IPS DF 4.7 (cell line): ENCODE data around the gene DENND4C.
"Not testable (repeated sequence)": the region's sequence is repeated elsewhere in the genome, so short reads cannot be mapped to it uniquely, and the experiment has no call there.

Experiments
- DNase-seq: peaks from one replicate; pipeline ENCODE4 v3.0.0-alpha.2; 2013; ENCODE audit warnings: low spot score; ENCODE audit errors: extremely low read depth

The DENND4C gene

DNA sequence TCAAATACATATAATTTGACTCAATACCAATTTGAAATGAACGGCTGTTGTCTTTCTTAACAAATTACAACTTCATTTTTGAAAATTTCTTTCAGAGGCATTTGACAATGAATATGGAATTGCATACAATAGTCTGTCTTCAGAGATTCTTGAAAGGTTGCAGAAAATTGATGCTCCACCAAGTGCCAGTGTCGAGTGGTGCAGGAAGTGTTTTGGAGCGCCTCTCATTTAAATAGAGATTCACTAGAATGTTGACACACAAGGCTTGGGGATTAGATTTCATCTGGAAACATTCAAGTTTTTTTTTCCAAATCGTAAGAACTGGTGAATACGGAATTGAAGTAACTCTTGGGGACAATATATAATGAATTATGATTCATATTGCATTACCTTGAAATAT is 141.4 kb downstream of the DENND4C start:
- no peak for DNase-seq

DNA sequence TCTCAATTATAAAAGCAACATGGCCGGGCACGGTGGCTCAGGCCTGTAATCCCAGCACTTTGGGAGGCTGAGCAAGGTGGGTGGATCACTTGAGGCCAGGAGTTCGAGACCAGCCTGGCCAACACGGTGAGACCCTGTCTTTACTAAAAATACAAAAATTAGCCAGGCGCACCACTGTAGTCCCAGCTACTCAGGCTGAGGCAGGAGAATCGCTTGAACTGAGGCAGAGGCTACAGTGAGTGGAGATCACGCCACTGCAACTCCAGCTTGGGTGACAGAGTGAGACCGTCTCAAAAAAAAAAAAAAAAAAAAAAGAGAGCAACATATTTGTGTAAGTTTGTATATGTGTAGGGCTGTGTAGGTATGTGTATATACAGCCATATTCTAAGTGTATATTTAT is 142.1 kb downstream of the DENND4C start:
- DNase-seq, result no peak

DNA sequence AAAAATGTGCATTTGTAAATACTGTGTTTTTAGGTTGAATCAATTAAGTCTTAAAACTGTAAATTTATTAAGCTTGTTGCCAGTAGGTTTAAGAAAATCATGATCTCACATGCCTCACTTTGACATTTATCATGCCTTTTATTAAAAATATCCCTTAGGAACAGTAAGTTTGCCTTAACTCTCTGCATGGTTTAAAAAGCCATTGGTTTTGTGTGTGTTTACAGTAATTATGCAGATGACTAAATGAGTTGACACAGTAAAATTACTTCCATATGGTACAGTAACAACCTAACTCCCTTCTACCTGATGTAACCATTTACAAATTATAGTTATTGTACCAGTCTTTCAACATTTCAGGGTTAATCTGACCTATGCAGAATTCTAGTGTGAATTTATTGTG is 143.0 kb downstream of the DENND4C start:
- DNase-seq, result no peak

DNA sequence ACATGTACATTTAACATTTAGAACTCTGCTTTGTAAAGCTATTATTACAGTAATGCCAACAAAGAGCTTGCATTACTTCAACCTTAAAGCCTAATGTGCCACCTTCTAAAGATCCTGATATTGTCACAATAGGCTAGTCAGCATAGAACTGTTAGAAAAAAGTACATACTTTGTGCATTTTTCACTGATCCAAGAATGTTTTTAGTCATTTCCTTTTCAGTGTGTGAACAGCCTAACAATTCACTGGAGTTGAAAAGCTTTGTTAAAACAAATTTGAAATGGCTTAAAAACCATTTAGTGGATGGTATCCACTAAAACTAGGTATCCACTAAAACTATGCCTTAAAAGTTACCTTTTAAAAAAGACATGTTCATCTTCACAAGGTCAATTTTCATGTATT is 145.0 kb downstream of the DENND4C start:
- DNase-seq, result no peak

- no peak for DNase-seq
These were observed 146.4 kb downstream of the DENND4C start for GRCh38 chr9:19376931-19377330.

DNA sequence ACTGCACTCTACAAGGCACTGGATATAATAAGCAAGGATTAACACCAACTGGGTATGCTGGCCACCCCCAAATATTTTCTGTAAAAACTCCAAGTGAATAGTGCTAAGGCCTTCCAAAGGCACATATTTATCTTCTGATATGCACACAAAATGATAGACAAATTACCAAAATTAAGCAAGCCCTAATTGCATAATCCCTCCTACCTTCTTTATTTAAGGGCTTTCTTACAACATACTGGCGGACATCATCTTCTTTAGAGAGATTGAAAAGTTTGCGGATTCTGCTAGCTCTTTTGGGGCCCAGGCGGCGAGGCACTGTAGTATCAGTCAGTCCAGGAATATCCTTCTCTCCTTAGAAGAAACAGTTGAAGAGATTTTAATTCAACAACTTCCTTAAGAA is 147.7 kb downstream of the DENND4C start:
- no peak for DNase-seq

- no peak for DNase-seq
These were observed 148.2 kb downstream of the DENND4C start for GRCh38 chr9:19378647-19379046.

DNA sequence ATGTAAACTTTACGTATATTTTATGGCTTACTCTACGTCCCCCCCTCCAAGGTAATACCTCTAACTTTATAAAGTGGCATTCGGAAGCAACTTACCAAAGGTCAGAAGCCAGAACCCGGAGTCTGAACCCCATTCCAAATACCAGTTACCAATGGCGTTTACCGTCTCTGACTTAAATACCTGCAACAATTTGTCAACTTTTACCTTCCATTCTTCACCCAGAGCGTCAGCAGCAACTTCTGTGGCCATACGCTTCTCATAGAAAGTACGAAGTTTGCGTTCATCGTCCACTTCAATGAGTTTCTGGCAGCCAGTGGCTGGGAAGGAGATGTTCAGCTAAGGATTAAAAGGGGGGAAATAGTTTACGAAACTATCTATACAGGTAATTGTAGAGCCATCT is 148.8 kb downstream of the DENND4C start:
- DNase-seq, result no peak

DNA sequence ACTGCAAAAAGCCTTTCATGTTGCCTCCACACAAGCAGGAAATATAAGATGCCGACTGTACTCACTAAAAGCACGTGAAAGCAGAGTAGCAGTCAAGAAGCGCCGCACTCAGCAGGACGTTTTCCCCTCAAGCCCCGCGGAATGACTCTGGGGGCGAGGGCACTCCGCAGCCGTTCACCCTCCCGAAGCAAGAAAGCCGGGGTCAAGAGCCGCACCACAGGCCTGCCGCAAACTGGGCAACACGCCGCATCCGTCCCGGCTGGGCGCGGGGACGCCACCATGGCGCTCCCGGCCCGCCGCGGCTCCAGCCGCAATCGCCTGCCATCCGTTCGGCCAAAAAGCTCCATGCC is 149.2 kb downstream of the DENND4C start:
- no peak for DNase-seq

GRCh38 chr9:19380826-19381075 is 150.3 kb downstream of the DENND4C start:
- DNase-seq, result no peak

- DNase-seq, result no peak
These were observed 151.2 kb downstream of the DENND4C start for GRCh38 chr9:19381656-19382055.

- DNase-seq, result not testable (repeated sequence)
These were observed 154.7 kb downstream of the DENND4C start for GRCh38 chr9:19385212-19385611.

DNA sequence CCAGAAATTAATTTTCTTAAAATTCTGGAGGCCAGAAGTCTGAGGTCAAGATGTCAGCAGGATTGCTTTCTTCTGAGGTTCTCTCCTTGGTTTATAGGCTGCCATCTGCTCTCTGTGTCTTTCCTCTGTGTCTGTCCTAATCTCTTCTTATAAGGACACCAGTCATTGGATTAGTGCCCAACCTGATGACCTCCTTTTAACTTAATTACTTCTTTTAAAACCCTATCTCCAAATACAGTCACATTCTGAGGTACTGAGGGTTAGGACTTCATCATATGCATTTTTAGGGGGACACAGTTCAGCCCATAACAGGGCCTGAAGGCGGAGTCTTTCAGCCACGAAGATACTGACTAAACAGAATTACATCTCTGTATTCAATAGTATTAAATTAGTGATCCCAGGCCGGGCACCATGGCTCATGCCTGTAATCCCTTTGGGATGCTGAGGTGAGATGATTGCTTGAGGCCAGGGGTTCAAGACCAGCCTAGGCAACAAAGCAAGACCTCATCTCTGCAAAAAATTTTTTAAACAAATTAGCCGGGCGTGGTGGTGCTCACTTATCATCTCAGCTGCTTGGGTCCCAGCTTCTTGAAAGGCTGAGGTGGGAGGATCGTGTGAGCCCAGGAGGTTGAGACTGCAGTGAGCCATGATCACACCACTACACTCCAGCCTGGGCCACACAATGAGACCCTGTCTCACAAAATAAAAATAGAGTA is 155.5 kb downstream of the DENND4C start:
- DNase-seq, result no peak

DNA sequence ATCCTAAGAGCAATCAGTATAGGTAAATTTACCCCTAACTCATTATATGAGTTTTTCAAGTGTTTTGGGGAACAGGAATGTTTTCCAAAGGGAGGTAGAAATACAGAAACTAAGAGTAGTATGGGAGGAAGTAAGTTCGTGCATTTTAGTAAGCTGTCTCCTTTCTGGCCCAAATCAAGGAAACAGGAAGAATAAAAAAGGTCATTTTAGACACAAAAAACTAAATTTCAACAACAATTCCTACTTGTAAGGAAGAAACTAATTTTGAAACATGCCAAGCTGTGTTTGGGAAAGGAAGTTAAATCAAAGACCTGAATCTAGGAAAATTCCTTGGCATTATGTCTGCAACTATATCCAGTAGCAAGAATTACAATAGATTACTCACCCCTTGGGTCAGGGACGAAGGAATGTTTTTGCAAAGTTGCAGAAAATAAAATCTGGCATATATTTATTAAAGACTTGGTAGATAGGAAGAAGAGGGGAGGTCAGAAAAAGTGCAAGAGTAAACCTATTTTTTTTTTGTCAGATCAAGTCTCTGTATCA is 156.1 kb downstream of the DENND4C start:
- DNase-seq, result no peak

GRCh38 chr9:19387317-19387716 is 156.8 kb downstream of the DENND4C start:
- no peak for DNase-seq

GRCh38 chr9:19389539-19389938 is 159.0 kb downstream of the DENND4C start:
- DNase-seq, result not testable (repeated sequence)

- no peak for DNase-seq
These were observed 167.4 kb downstream of the DENND4C start for GRCh38 chr9:19397845-19398244.

DNA sequence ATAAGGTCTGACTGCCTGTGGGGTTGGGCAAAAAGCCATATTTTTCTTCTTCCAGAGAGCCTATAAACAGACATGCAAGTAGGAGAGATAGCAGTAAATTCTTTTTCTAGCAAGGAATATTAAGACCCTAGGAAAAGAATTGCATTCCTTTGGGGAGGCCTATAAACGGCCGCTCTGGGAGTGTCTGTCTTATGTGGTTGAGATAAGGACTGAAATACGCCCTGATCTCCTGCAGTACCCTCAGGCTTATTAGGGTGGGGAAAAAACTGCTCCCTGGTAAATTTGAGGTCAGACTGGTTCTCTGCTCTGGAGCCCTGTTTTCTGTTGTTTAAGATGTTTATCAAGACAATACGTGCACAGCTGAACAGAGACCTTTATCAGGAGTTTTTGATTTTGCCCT is 172.7 kb downstream of the DENND4C start:
- not testable (repeated sequence) for DNase-seq

- no peak for DNase-seq
These were observed 174.0 kb downstream of the DENND4C start for GRCh38 chr9:19404283-19405075.

GRCh38 chr9:19405771-19406170 is 175.3 kb downstream of the DENND4C start:
- no peak for DNase-seq

GRCh38 chr9:19408316-19408692 is 177.8 kb downstream of the DENND4C start:
- no peak for DNase-seq

- DNase-seq, result peak; percentile 51
These were observed 178.4 kb downstream of the DENND4C start, which contains the start of gene ACER2 for GRCh38 chr9:19408693-19409400. TSS of gene ACER2 (plus strand) at chr9:19409009. CDS start at chr9:19409085, 76 bp downstream.
